ENCODE data around the gene KNDC1.

- TF ChIP-seq ZNF274 (IDR thresholded peaks at IDR 0.05; ENCODE audit: low read depth, low read length) (no peak), YY1 (IDR thresholded peaks at IDR 0.05; ENCODE audit: insufficient read depth, insufficient read length) (no peak)
Measured at GRCh38 chr10:133201151-133201947, 41.3 kb downstream of the KNDC1 start.
